Liver (tissue), 9 donors: Measurements from ENCODE around the gene SNCB. TPM values are rescaled to one million over a fixed set of nuclear protein-coding genes. Genes with fewer than 3 reads are reported as not detected.

Experiments used
- DNase-seq: peaks from one replicate; pipeline ENCODE4 v3.0.0-alpha.2; 2017; ENCODE audit warnings: low spot score
- H3K27ac ChIP-seq, 2 donors: one replicate each; pipeline ENCODE4 v1.7.0; 2013; ENCODE audit warnings: inconsistent platforms in 2 of 2, low read length in 2 of 2, control low read depth in 1 of 2, low read depth in 1 of 2, mild to moderate bottlenecking in 1 of 2
- H3K27me3 ChIP-seq, 4 donors: one replicate each; pipeline versions ENCODE4 v1.6.1 to v1.7.0; 2013; ENCODE audit warnings: low read length in 3 of 4, inconsistent platforms in 1 of 4, mild to moderate bottlenecking in 1 of 4, moderate library complexity in 1 of 4; ENCODE audit not compliant: control insufficient read depth in 4 of 4, insufficient read depth in 4 of 4
- H3K36me3 ChIP-seq, 4 donors: one replicate each; pipeline versions ENCODE4 v1.6.1 to v1.7.0; 2013; ENCODE audit warnings: low read length in 3 of 4, mild to moderate bottlenecking in 3 of 4, low read depth in 1 of 4, moderate library complexity in 1 of 4; ENCODE audit not compliant: control insufficient read depth in 4 of 4, insufficient read depth in 3 of 4
- H3K4me1 ChIP-seq, 4 donors: one replicate each; pipeline versions ENCODE4 v1.6.1 to v1.7.0; 2013; ENCODE audit warnings: low read length in 3 of 4, mild to moderate bottlenecking in 3 of 4, moderate library complexity in 1 of 4; ENCODE audit not compliant: control insufficient read depth in 4 of 4, insufficient read depth in 4 of 4
- H3K4me3 ChIP-seq, 3 donors: one replicate each; pipeline versions ENCODE4 v1.6.1 to v1.7.0; 2013; ENCODE audit warnings: low read length in 3 of 3, control low read depth in 1 of 3, low read depth in 1 of 3, mild to moderate bottlenecking in 1 of 3
- H3K9ac ChIP-seq, 2 donors: one replicate each; pipeline ENCODE4 v1.7.0; 2013; ENCODE audit warnings: low read length in 2 of 2, mild to moderate bottlenecking in 2 of 2, moderate library complexity in 2 of 2, control low read depth in 1 of 2, low read depth in 1 of 2
- H3K9me3 ChIP-seq, 4 donors: one replicate each; pipeline versions ENCODE4 v1.6.1 to v1.7.0; 2013; ENCODE audit warnings: low read length in 3 of 4; ENCODE audit not compliant: control insufficient read depth in 4 of 4
- EGR1 ChIP-seq, 2 donors: IDR thresholded peaks; 2 replicates each; pipeline ENCODE4 v1.6.1; 2016 to 2018; ENCODE audit warnings: antibody characterized with exemption in 2 of 2, low read depth in 2 of 2
- FOXA2 ChIP-seq: IDR thresholded peaks from 2 replicates; pipeline ENCODE4 v1.6.1; 2016; ENCODE audit warnings: antibody characterized with exemption
- GABPA ChIP-seq, 2 donors: IDR thresholded peaks in 1 of 2; conservative IDR thresholded peaks in 1 of 2; 2 replicates each; pipeline ENCODE4 v1.6.1; 2016; ENCODE audit warnings: antibody characterized with exemption in 2 of 2, mild to moderate bottlenecking in 1 of 2, moderate library complexity in 1 of 2
- HNF4A ChIP-seq, 2 donors: conservative IDR thresholded peaks; 2 replicates each; pipeline ENCODE4 v1.6.1; 2016; ENCODE audit warnings: antibody characterized with exemption in 2 of 2, mild to moderate bottlenecking in 2 of 2
- HNF4G ChIP-seq: IDR thresholded peaks from 2 replicates; pipeline ENCODE4 v1.6.1; 2016; ENCODE audit warnings: antibody characterized with exemption
- JUND ChIP-seq, 2 donors: IDR thresholded peaks; 2 replicates each; pipeline ENCODE4 v1.6.1; 2016; ENCODE audit warnings: antibody characterized with exemption in 2 of 2
- MAX ChIP-seq: IDR thresholded peaks from 2 replicates; pipeline ENCODE4 v1.6.1; 2016; ENCODE audit warnings: antibody characterized with exemption
- NR2F2 ChIP-seq: IDR thresholded peaks from 2 replicates; pipeline ENCODE4 v1.6.1; 2016; ENCODE audit warnings: antibody characterized with exemption
- REST ChIP-seq: IDR thresholded peaks from 2 replicates; pipeline ENCODE4 v1.6.1; 2016; ENCODE audit warnings: antibody characterized with exemption, mild to moderate bottlenecking
- RXRA ChIP-seq, 2 donors: IDR thresholded peaks; 2 replicates each; pipeline ENCODE4 v1.6.1; 2017 to 2018; ENCODE audit warnings: antibody characterized with exemption in 2 of 2, mild to moderate bottlenecking in 1 of 2
- SP1 ChIP-seq: IDR thresholded peaks from 2 replicates; pipeline ENCODE4 v1.6.1; 2018; ENCODE audit warnings: antibody characterized with exemption, mild to moderate bottlenecking
- TAF1 ChIP-seq: conservative IDR thresholded peaks from 2 replicates; pipeline ENCODE4 v1.6.1; 2016; ENCODE audit warnings: antibody characterized with exemption, mild to moderate bottlenecking
- YY1 ChIP-seq: IDR thresholded peaks from 2 replicates; pipeline ENCODE4 v1.6.1; 2016; ENCODE audit warnings: antibody characterized with exemption, mild to moderate bottlenecking
- WGBS: extraction: QIAGEN DNeasy Blood & Tissue Kit; methylation state at CpG from one replicate; pipeline ENCODE4 v1.1.7; 2013; 5-methylcytosine and 5-hydroxymethylcytosine counted together
- polyA plus RNA-seq, 2 donors: library from polyadenylated mRNA; stranded (reverse) in 1 of 2; unstranded in 1 of 2; fragments of 200-250 nt in 1 of 2; fragments of >200 nt in 1 of 2; fragmentation: Nextera tagmentation in 1 of 2; extraction: Ambion mirVana in 1 of 2; gene quantifications; one replicate each; pipeline versions ENCODE4 v1.2.1 to v1.2.3, GENCODE V29; 2013 to 2015
- total RNA-seq, 2 donors: library from RNA; depleted of rRNA; stranded (reverse); fragments of >200 nt; gene quantifications; one replicate each; pipeline ENCODE4 v1.2.3, GENCODE V29; 2014
- TF ChIP-seq, protein P1 (sequence below): IDR thresholded peaks from 2 replicates; pipeline ENCODE4 v1.6.1; 2016; ENCODE audit warnings: antibody characterized with exemption
- TF ChIP-seq, protein P2 (sequence below): fragments of 150-350 bp; IDR thresholded peaks from 2 replicates; pipeline ENCODE4 v1.5.1; 2017; ENCODE audit warnings: improper control_type of control experiment, low read depth, low read length; ENCODE audit not compliant: missing input control
- donor health status: healthy.
- donor health status: healthy.
- donor health status: healthy.
- donor health status: healthy.
- donor health status: healthy.

SNCB gene
- total and polyA plus RNA-seq, 4 donors, result not detected

DNA sequence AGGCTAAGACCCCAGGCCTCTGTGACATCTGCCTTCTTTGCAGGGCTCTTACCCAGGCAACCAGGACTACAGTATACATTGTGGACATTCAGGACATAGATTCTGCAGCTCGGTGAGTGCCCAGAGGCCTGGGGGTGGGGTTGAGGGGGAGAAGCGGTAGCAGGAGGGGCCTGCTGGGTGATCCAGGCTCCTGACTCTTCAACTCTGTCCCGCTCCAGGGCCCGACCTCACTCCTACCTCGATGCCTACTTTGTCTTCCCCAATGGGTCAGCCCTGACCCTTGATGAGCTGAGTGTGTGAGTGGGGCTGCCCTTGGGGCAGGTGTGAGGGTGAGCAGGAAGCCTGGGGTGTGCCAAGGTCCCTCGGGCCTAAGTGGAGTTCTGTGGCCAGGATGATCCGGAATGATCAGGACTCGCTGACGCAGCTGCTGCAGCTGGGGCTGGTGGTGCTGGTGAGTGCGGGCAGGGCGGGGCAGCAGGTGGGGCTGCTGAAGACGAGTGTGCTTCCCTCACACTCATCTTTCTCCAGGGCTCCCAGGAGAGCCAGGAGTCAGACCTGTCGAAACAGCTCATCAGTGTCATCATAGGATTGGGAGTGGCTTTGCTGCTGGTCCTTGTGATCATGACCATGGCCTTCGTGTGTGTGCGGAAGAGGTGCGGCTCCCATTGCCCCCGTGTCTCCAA lies 40.2 kb downstream of the SNCB start:
- no peak overlapping the region for H3K9ac ChIP-seq
- no peak for DNase-seq
- peaks cover 0 to 17% (median 3%) of the 10 kb centered on the region in 4 donors for H3K36me3 ChIP-seq
- H3K27ac ChIP-seq, result no peak overlapping the region
- 94% methylated on average over 17 of the region's 17 CpGs for WGBS
- no peak overlapping the region for H3K4me3 ChIP-seq
- H3K27me3 ChIP-seq, result no peaks in the 10 kb centered on the region
- no peaks in the 10 kb centered on the region for H3K4me1 ChIP-seq
- peaks cover 0 to 1% (median under 1%) of the 10 kb centered on the region in 4 donors for H3K9me3 ChIP-seq
- TF ChIP-seq TAF1, result no peak
- no peak for TF ChIP-seq JUND (IDR thresholded peaks at IDR 0.05)
- TF ChIP-seq EGR1 (IDR thresholded peaks at IDR 0.05; ENCODE audit: low read depth in 2 of 2), result no peak

DNA sequence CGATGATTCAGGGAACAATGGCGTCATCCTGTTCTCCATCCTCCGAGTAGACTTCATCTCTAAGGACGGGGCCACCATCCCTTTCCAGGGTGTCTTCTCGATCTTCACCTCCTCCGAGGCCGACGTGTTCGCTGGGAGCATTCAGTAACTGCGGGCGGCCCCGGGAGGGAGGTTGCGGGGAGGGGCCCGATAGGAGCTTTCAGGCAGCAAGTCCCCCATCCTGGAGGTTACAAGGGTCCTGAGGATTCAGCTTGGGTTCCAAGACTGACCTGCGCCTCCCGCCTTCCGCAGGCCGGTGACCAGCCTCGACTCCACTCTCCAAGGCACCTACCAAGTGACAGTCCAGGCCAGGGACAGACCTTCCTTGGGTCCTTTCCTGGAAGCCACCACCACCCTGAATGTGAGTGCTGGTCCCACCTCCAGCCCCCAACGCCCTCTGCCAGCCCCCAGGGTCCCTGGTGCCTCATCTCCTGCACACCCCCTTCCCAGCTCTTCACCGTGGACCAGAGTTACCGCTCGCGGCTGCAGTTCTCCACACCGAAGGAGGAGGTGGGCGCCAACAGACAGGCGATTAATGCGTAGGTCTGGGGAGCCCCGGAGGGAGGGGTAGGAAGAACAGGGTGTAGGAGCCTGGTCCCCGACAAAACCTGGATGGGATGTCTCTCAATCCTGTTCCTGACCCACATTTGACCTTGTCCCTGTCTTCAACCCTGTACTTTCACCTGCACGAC lies 41.1 kb downstream of the SNCB start:
- no peak for DNase-seq
- WGBS, result 93% methylated on average over 31 of the region's 31 CpGs

More for the DNA sequence above, 41.1 kb downstream of the SNCB start:
- peaks cover 3 to 7% (median 6%) of the 10 kb centered on the region in 4 donors for H3K9me3 ChIP-seq
- H3K27ac ChIP-seq, result no peak overlapping the region
- TF ChIP-seq FOXA2 (no peak), JUND (IDR thresholded peaks at IDR 0.05) (no peak), REST (no peak), HNF4A (conservative IDR thresholded peaks at IDR 0.05) (no peak), GABPA (IDR thresholded peaks at IDR 0.05 in 1 of 2, conservative IDR thresholded peaks at IDR 0.05 in 1 of 2) (no peak), MAX (no peak), NR2F2 (no peak), TAF1 (no peak), HNF4G (no peak), RXRA (IDR thresholded peaks at IDR 0.05) (no peak), SP1 (no peak), YY1 (no peak), EGR1 (IDR thresholded peaks at IDR 0.05; ENCODE audit: low read depth in 2 of 2) (no peak)
- TF ChIP-seq, protein P1, sequence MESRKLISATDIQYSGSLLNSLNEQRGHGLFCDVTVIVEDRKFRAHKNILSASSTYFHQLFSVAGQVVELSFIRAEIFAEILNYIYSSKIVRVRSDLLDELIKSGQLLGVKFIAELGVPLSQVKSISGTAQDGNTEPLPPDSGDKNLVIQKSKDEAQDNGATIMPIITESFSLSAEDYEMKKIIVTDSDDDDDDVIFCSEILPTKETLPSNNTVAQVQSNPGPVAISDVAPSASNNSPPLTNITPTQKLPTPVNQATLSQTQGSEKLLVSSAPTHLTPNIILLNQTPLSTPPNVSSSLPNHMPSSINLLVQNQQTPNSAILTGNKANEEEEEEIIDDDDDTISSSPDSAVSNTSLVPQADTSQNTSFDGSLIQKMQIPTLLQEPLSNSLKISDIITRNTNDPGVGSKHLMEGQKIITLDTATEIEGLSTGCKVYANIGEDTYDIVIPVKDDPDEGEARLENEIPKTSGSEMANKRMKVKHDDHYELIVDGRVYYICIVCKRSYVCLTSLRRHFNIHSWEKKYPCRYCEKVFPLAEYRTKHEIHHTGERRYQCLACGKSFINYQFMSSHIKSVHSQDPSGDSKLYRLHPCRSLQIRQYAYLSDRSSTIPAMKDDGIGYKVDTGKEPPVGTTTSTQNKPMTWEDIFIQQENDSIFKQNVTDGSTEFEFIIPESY, result no peak
- TF ChIP-seq, protein P2, sequence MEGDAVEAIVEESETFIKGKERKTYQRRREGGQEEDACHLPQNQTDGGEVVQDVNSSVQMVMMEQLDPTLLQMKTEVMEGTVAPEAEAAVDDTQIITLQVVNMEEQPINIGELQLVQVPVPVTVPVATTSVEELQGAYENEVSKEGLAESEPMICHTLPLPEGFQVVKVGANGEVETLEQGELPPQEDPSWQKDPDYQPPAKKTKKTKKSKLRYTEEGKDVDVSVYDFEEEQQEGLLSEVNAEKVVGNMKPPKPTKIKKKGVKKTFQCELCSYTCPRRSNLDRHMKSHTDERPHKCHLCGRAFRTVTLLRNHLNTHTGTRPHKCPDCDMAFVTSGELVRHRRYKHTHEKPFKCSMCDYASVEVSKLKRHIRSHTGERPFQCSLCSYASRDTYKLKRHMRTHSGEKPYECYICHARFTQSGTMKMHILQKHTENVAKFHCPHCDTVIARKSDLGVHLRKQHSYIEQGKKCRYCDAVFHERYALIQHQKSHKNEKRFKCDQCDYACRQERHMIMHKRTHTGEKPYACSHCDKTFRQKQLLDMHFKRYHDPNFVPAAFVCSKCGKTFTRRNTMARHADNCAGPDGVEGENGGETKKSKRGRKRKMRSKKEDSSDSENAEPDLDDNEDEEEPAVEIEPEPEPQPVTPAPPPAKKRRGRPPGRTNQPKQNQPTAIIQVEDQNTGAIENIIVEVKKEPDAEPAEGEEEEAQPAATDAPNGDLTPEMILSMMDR, result no peak
- H3K9ac ChIP-seq, result no peak overlapping the region
- H3K27me3 ChIP-seq, result no peaks in the 10 kb centered on the region
- no peak overlapping the region for H3K4me3 ChIP-seq
- peaks cover 4 to 25% (median 7%) of the 10 kb centered on the region in 4 donors for H3K36me3 ChIP-seq
- H3K4me1 ChIP-seq, result no peaks in the 10 kb centered on the region
